ENCODE data around the gene SSUH2.
"Not testable (repeated sequence)": the region's sequence is repeated elsewhere in the genome, so short reads cannot be mapped to it uniquely, and the experiment has no call there.

SSUH2 gene

DNA sequence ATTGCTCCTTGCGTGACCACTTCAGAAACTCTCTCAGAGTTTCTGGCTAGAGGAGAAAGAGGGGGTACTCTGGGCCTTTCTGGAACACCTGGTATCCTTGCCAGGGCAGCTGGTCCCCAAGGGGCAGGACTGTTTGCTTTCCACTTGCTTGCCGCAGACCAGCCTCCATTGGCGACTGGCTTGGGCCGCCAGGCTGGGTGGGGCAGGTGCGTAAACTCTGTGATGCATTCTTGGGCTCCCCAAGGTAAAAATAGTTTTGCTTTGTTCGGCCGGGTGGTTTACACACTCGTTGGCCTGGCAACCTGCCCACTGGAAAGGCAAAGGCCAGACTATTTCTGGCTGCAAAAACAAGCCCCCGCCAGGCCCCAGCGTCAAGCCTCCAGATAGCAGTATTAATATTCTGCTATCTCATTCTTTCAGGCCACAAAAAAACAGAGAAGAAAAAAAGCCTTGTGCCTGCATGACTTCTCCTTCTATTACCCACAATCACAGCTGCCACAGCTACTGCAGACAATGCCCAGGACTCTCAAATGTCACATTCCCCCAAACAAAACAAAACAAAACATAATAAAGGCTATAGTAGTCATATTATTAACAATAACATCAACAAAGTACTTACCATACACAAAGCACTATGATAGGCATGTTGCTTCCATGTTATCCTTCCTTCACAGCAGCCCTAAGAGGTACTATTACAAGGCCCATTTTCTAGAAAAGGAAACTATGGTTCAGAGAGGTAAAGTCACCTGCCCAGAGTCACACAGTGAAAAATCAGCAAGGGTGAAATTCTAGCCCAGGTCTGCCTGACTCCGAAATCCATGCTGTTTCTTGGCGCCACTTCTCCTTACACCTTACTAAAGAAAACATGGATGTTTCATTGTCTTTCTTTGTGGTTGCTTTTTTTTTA lies 14.0 kb upstream of the SSUH2 start:
- no peak for DNase-seq

DNA sequence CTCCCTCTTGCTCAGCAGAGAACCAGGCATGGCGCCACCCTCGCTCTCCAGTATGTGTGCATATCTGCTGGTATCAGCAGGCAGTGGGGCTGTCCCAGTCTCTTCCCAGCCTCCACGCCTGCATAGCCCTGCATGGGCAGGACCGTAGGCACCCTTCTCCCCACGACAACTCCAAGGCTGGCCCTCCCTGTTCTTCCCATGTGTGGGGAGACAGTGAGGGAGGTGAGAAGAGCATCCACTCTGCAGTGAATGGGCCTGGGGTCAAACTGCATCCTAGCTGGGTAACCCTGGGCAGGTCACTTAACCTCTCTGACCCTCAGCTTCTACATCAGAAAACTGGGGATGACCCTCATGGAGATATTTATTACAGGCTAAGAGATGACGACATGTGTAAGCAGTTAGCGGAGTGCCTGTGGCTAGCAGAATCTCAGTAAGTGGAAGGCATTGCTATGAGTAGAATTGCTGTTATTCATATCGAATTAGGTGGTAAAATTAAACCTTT lies 13.3 kb upstream of the SSUH2 start:
- no peak for DNase-seq

DNA sequence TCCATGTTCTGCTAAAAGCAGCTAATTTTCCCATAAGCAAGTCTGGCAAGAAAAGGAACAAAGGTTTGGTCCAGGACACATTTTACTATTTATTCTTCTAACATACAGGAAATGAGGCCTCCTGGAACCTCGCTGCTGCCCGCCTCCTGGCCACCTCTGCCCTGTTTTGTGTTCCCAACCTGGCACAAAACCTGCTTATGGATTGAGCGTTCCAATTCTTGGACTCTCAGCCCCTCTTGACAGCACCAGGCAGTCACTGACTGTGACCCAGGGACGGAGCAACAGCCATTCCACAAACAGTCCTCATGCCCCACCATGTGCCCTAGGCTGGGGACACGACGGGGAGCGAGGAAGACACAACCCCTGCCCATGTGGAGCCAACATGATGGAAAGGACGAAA lies 11.6 kb upstream of the SSUH2 start:
- no peak for DNase-seq

GRCh38 chr3:8655387-8655835 lies 10.8 kb upstream of the SSUH2 start:
- DNase-seq, result no peak

DNA sequence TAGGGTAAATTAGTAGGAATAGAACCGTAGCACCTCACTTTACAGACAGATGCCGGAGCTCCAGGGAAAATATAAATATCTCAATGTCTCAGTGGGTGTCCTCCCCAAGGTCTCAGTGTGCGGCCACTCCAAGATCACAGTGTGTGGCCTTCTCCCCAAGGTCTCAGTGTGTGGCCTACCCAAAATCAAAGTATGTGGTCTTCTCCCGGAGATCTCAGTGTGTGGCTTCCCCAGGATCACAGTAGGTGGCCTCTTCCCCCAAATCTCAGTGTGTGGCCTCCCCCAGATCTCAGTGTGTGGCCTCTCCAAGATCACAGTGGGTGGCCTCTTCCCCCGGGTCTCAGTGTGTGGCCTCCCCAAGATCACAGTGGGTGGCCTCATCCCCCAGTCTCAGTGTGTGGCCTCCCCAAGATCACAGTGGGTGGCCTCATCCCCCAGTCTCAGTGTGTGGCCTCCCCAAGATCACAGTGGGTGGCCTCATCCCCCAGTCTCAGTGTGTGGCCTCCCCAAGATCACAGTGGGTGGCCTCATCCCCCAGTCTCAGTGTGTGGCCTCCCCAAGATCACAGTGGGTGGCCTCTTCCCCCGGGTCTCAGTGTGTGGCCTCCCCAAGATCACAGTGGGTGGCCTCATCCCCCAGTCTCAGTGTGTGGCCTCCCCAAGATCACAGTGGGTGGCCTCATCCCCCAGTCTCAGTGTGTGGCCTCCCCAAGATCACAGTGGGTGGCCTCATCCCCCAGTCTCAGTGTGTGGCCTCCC lies 10.2 kb upstream of the SSUH2 start:
- DNase-seq, result not testable (repeated sequence)

DNA sequence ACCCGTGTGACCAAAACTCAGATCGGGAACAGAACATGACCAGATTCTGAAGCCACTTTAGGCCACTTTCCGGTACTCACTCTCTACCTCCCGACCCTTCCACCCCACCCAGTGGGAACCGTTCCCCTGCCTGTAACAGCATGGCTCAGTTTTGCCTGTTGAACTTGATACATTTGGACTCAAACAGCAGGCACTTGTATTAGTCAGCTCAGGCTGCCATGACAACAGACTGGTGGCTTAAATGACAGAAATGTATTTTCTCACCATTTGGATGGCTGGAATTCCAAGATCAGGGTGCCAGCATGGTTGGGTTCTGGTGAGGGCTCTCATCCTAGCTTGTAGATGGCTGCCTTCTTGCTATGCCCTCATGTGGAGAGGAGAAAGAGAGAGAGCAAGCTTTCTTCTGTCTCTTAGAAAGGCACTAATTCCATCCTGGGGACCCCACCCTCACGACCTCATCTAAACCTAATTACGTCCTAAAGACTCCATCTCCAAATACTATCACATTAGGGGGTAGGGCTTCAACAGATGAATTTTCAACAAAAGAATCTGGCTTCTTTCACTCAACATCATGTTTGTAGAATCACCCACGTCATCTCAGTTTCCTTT lies 9.3 kb upstream of the SSUH2 start:
- no peak for DNase-seq

DNA sequence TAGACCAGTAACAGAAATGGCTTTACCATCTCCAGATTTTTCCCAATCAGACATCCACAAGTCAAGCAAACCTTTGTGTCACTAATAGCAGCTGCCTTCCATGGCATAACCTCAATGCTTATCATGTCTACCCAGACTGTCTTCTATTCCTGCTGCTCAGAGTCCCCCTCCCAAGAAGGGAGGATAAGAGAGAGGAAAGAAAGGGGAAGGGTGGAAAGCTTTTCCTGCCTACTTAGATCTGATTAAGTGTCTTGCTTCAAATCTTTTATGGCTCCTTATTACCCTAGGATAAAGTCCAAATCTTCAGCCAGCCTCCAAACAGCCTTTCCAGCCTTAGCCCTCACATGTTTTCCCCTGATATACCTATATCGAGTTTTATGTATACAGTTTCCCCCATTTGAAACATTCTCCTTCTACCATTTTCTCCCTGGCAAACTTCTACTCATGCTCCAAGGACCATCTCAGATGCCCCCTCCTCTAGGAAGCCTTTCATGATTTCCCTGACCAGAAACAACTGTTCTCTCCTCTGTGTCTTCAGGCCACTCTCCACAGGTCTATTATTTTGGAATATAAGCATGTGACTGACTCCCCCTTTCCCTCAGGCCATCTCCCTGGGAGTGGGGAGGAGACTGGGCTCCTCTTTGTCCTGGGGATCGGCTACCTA lies 7.9 kb upstream of the SSUH2 start:
- DNase-seq, result no peak

DNA sequence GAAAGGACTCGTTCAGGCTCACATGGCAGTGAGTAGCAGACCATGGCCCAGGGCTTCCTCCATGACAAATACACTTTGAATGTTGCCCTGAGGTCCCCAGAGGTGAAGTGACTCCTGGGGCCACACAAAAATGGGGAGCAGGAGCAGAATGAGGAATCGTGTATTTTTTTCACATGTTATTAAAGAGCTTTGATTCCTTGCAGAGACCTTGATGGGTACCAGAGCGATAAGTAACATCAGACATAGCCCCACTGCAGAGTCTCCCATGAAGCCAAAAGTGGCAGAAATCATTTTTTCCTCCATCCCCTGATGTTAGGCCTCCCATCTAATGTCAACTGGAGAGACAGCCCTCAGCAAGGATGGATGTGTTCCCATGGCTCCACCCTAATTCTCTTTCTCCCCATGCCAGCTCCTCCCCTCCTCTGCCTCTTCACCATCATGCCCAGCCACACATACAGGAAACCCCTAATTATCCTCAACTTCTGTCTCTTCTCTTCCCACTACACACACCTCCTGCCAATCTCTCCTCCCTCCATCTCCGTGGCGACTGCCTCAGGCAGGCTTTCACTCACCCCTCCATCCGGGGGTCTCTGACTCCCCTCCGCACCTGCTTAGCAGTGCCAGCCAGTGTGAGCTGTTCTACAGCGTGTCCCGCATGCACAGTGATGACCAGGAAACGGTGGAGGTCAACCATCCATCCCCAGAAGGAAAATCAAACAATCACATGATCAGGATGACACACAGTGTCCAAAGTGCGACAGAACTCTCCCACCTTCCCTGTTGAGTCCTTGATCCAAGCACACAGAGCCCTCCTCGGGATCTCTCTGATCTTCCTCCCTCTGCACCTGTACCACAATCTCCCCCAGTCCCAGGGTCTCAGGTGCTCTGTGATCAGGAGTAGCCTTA lies 7.1 kb upstream of the SSUH2 start:
- DNase-seq, result no peak

DNA sequence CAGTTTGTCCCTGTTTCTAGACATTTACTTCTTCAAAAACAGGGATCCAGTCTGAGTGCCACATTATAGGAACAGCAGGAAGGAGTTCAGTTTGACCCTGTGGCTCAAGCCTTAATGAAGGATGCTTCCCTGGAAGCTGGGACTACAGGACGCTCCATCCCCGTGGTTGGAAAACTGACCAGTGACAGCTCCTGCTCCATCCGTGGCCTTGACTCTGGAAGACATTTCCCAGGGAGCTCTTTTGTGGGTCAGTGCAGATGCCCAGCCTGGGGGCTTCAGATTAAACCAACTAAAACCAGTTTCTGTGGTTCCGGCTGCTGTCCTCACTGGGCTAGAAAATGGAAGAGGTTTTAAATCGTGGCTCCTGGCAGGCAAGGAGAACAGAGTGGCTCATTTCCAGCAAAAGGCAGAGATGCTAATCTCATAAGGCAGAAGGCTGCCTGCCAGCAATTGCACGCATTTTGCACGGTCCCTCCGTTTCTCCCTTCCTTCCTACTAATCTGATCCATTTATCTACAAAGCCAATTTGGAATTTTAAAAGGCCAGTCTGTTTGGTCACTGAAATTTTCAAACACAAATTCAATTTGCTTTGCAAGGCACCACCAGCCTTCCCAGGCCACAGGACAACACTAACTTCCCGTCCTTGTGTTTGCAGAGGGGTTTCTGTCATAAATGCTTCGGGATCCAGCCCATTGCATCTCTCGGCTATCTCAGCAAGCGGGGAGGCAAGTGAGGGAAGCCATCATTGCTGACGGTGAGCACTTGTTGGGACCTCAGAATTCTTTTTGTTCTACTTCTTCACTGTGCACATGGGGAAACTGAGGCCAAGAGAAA lies 6.2 kb upstream of the SSUH2 start:
- DNase-seq, result no peak

GRCh38 chr3:8649757-8650156 lies 5.2 kb upstream of the SSUH2 start:
- no peak for DNase-seq

DNA sequence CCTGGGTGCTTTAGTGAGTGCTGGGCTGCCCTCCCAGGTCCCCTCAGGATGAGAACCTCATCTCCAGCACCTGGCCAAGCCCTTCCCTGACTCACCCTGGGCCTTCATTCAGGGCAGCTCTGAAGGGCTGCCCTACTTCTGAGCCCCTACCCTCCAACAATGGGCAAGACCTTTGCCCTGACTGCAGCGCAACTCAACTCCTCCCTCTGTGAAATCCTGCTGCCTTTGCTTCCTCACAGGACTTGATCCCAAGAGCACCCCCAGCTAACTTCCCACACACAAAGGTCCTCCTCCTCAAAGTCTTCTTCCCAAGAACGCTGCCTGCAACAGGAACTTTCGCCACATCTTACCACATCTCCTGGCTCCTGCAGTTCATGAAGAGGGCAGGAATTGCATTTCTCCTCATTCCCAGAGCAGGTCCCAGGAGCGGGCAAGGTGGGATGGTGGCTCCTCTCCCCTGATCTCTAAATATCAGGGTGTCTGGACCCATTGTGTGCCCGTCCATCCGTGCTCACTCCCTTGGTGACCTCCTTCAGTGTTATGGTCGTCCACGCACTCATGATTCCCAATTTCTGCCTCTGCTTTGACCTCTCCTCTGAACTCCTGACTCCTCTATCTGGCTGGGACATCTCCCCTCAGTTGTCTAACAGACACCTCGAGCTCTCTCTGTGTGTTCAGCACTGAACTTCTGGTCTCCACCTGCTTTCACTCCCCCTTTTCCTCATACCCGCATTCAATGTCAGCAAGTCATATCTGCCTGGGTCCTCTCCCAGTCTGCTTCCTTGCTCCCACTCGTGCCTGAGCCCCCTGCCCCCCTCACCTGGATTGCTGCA lies 4.5 kb upstream of the SSUH2 start:
- DNase-seq, result peak; percentile 4

DNA sequence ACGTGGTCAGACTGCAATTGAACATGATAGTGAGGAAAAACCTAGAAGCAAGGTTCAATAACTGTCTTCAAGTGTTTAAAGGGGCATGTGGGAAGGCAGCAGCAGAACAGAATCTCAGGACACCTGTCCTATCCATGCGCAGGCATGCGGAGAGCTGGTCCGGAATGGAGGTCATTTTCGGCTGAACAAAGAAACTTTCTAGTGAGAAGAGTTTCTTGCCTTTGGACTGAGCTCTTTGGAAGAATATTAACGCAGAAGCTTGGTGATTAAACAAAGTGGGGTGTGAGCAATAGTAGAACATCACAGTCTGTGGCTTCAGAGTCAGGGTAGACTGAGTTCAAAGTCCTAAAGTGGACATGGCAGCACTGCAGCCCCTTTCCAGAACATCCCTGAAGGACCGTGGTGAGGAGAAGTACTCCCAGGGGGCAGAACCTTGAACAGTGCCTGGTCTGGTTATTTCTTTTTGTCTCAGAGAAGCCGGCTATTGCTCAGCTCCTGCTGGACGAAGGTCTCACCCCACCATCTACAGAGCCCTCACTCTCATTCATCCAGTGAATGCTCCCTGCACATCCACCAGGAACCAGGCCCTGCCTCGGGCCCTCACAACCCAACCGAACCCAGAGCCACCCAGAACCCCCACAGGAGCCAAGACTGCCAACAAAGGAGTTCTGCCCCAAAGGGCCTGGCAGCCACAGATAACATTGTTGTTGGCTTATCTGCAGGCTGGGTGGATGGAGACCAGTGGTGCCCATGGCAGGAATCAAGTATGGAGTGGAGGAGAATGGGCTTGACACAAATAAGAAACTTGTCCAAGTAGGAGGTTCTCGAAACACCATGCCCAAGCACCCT lies 2.8 kb upstream of the SSUH2 start:
- no peak for DNase-seq

GRCh38 chr3:8646313-8646938 lies 1.8 kb upstream of the SSUH2 start:
- DNase-seq, result no peak

DNA sequence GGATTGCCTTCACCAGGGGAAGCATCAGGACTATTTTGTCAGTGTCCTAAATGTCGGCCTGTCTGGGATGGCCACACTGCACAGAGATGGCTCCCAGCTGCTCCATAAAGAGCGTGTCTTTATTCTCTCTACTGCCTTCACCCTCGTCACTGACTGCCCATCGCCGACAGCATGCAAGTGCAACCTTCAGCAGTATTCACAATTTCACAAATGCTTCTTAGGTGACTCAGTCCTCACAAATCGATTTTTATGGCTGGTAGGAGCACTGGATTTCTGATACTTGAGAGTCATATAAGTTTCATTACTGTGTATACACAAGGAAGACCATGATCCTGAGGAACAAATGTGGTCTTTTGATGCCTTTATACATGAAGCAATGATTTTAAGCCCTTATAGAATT lies 1.1 kb upstream of the SSUH2 start:
- DNase-seq, result no peak

GRCh38 chr3:8643693-8644365 lies 769 bp downstream of the SSUH2 start:
- no peak for DNase-seq

DNA sequence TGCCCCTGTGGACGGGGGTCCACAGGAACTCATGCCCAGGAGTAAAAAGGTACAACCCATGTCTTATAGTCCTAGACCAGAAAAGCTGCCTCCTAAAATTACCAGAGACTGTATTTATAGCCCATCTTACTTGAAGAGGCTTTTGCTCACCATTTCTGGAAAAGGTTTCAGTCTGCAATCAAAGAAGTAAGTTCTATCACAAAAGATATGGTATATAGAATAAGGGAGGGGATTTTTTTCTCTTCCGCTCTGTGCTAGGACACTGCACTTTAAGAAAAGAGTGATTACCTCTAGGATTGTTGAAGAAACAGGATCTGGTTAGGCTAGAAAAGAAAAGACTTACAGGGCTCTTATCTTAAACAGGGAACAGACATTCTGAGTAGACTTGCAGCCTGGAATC lies 2.6 kb downstream of the SSUH2 start:
- DNase-seq, result no peak

GRCh38 chr3:8641472-8641871 lies 3.1 kb downstream of the SSUH2 start:
- no peak for DNase-seq

DNA sequence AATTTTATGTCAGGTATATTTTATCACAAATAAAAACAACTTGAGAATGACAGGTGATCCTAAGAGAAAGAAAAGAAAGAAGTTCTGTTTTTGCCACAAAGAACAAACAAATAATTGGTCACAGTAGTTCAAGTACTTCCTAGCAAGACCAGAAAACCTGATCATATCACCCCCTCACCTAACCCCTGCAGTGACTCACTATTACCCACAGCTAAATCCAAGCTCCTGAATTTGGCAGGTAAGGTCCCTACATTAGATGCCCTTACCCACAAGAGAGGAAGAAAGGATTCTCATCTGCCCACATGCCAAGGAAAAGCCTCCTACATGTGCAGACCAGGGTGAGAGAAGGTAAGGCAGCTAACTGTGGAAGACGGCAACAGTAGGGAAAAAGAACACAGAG lies 4.4 kb downstream of the SSUH2 start:
- DNase-seq, result no peak

All from inflammatory macrophage treated with lipopolysaccharide for 4 hours (primary cell).